Measurements from ENCODE around the gene ZNF324.
"Not testable (repeated sequence)": the region's sequence is repeated elsewhere in the genome, so short reads cannot be mapped to it uniquely, and the experiment has no call there.

Gene ZNF324

DNA sequence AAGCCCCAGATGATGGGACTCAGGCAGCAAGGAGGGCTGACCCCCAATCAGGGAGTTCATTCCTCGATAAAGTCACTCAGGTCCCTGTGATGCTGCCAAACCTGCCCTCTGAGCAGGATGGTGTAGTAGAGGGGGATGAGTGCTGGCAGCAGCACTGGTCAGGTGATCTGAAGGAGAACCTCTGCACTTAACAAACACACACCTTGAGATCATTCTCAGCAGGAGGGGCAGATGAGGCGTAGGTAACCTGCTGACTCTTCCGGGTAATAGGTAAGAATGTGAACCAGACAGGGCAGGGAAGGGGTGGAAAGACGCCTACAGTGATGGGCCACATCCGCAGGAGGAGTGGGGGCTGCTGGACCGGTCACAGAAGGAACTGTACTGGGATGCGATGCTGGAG lies 12.4 kb downstream of the ZNF324 start:
- DNase-seq (ENCODE audit: low read depth in 2 of 2) = no peak
- no peak overlapping the region for H3K4me3 ChIP-seq (replicated peaks in 1 of 2; ENCODE audit: low read depth in 2 of 2, low read length in 2 of 2)
- TF ChIP-seq, protein P1, sequence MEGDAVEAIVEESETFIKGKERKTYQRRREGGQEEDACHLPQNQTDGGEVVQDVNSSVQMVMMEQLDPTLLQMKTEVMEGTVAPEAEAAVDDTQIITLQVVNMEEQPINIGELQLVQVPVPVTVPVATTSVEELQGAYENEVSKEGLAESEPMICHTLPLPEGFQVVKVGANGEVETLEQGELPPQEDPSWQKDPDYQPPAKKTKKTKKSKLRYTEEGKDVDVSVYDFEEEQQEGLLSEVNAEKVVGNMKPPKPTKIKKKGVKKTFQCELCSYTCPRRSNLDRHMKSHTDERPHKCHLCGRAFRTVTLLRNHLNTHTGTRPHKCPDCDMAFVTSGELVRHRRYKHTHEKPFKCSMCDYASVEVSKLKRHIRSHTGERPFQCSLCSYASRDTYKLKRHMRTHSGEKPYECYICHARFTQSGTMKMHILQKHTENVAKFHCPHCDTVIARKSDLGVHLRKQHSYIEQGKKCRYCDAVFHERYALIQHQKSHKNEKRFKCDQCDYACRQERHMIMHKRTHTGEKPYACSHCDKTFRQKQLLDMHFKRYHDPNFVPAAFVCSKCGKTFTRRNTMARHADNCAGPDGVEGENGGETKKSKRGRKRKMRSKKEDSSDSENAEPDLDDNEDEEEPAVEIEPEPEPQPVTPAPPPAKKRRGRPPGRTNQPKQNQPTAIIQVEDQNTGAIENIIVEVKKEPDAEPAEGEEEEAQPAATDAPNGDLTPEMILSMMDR (IDR thresholded peaks at IDR 0.05; ENCODE audit: low read depth, low read length) = no peak

DNA sequence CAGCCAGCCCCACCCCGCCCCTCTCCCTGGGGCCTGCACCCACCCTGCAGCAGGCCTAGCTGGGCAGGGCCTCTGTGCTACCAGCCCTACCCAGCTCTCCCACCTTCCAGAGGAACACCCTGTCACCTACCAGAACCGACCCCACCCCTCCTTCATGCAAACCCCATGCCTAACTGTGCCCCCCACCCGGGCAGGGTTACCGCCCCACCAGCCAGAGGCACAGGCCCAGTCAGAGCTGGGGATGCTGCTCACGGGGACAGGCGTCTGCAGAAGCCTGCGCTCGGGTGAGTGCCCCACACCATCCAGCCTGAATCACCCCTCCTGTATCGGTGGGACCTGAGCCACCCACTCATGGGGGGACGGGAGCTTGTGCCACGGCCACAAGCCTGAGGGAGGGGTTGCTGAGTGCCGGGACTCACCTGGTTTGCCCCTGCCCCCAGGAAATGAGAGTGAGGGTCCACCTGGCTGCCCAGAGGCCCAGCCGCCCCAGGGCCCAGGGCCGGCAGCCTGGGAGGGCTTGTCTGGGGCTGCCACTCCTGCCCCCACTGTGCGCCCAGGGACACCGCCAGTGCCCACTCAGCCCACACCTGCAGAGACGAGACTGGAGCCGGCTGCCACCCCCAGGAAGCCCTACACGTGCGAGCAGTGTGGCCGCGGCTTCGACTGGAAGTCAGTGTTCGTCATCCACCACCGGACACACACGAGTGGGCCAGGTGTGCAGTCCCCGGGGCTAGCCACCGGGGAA lies 13.0 kb downstream of the ZNF324 start:
- no peak overlapping the region for H3K4me3 ChIP-seq (replicated peaks in 1 of 2; ENCODE audit: low read depth in 2 of 2, low read length in 2 of 2)

DNA sequence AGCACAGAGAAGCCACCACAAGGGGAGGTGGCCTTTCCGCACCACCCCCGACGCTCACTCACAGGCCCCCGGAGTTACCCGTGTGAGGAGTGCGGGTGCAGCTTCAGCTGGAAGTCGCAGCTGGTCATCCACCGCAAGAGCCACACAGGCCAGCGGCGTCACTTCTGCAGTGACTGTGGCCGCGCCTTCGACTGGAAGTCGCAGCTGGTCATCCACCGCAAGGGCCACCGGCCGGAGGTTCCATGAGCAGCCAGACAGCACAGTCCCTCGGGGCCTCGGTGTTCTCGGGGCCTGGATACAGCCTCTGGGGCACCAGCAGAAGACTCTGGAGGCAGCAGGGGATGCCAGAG lies 13.6 kb downstream of the ZNF324 start:
- H3K4me3 ChIP-seq (replicated peaks in 1 of 2; ENCODE audit: low read depth in 2 of 2, low read length in 2 of 2) = no peak overlapping the region
- TF ChIP-seq, protein P1 (IDR thresholded peaks at IDR 0.05; ENCODE audit: low read depth, low read length) = no peak
- no peak for DNase-seq (ENCODE audit: low read depth in 2 of 2)

More for the DNA sequence above, 13.0 kb downstream of the ZNF324 start:
- TF ChIP-seq, protein P1 (IDR thresholded peaks at IDR 0.05; ENCODE audit: low read depth, low read length) = no peak
- DNase-seq (ENCODE audit: low read depth in 2 of 2) = no peak

DNA sequence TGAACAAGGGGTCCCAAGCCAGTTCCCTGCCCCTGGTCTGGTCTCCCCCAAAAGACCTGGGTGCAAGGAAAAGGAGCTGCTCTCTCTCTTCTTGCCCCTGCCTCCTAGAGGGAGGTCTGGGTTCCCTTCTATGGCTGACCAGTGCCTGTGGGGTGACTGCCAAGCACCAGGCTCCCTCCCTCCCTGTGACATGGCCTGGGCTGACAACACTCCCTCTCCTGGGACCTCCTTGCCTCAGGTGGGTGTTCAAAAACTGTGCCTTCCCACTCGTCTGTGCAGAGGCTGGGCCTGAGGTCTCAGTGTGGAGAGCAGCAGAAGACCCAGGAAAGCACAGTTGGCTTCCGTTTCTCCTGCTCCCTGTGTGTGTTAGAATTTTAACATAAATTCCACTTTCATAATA lies 14.0 kb downstream of the ZNF324 start:
- TF ChIP-seq, protein P1 (IDR thresholded peaks at IDR 0.05; ENCODE audit: low read depth, low read length) = no peak
- H3K4me3 ChIP-seq (replicated peaks in 1 of 2; ENCODE audit: low read depth in 2 of 2, low read length in 2 of 2) = no peak overlapping the region
- DNase-seq (ENCODE audit: low read depth in 2 of 2) = no peak

DNA sequence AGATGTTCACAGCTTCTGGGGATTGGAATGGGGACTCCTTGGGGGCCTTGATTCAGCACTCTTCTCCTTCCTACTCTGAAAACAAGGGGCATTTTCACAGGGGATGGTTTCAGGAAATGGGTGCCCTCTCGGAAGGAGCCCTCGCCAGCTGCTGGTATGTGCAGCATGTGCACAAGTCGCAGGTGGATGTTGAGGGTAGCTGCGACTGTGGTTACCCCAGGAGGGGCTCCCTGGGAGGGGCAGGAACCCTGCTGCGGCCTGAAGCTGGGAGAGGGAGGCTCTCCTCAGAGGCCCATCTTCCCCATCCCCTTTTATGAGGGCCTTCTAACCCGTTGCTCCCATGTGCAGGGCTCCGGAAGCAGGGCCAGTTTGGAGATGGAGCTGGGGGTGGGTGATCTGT lies 15.5 kb downstream of the ZNF324 start:
- no peak overlapping the region for H3K4me3 ChIP-seq (replicated peaks in 1 of 2; ENCODE audit: low read depth in 2 of 2, low read length in 2 of 2)
- TF ChIP-seq, protein P1 (IDR thresholded peaks at IDR 0.05; ENCODE audit: low read depth, low read length) = no peak
- DNase-seq (ENCODE audit: low read depth in 2 of 2) = no peak

DNA sequence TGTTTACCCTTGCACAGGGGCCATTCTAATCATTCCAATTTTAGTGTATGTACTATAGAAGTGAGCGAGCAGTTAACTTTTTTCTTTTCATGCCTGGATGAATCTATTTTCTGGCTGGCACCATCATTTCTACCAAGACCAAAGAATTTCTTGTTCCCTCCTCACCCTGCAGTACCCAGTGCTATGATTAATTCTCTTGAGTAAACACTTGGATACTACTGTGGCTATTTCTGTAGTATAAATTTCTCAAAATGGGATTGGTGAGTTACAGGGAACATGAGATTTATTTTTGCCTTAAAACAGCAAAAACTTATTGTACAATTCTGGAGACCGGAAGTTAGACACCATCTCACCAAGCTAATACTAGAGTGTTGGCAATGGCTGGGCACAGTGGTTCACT lies 16.9 kb downstream of the ZNF324 start:
- H3K4me3 ChIP-seq (replicated peaks in 1 of 2; ENCODE audit: low read depth in 2 of 2, low read length in 2 of 2) = no peak overlapping the region
- TF ChIP-seq, protein P1 (IDR thresholded peaks at IDR 0.05; ENCODE audit: low read depth, low read length) = no peak
- no peak for DNase-seq (ENCODE audit: low read depth in 2 of 2)

DNA sequence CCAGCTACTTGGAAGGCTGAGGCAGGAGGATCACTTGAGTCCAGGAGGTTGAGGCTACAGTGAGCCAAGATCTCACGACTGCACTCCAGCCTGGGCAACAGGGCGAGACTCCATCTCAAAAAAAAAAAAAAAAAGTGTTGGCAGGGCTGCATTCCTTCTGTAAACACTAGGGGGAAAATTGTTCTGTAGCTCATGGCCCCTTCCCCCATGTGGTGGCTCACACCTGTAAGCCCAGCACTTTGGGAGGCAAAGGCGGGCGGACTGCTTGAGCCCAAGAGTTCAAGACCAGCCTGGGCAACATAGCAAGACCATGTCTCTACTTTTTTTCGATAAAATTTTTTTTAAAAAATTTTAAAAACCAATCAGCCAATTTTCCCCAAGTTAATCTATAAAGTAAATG lies 17.5 kb downstream of the ZNF324 start:
- not testable (repeated sequence) for H3K4me3 ChIP-seq (replicated peaks in 1 of 2; ENCODE audit: low read depth in 2 of 2, low read length in 2 of 2); DNase-seq (ENCODE audit: low read depth in 2 of 2)

Data from cardiac fibroblast (primary cell).